Right lobe of liver (tissue), 4 donors: Measurements from ENCODE around the gene ARHGAP25.

Source experiments
- CTCF ChIP-seq, 4 donors: fragments of 200-600 bp in 3 of 4; fragments of 450-650 bp in 1 of 4; IDR thresholded peaks; one replicate each; pipeline versions ENCODE4 v1.5.1 to v1.8.0; 2016 to 2022; ENCODE audit warnings: antibody characterized with exemption in 4 of 4, mild to moderate bottlenecking in 2 of 4
- POLR2A ChIP-seq: fragments of 450-650 bp; IDR thresholded peaks from one replicate; pipeline ENCODE4 v1.6.1; 2017; ENCODE audit warnings: antibody characterized with exemption, mild to moderate bottlenecking
- donor health status: DM: no; HTN: no; CAD: no.
- donor health status: DM: no; HTN: no; CAD: no.
- donor health status: DM: no; HTN: yes; CAD: no.

- TF ChIP-seq CTCF (IDR thresholded peaks at IDR 0.05) (no peak), POLR2A (no peak)
These were observed 7.2 kb downstream of the ARHGAP25 start for GRCh38 chr2:68741805-68742306.
